ENCODE data around the gene BLM. TPM values are rescaled to one million over a fixed set of nuclear protein-coding genes. Genes with fewer than 3 reads are reported as not detected.

Gene BLM
- total RNA-seq, 1 experiment from 2014 or later: 40.0 TPM

- TF ChIP-seq EZH2 (IDR thresholded peaks at IDR 0.05; ENCODE audit: borderline replicate concordance, low read depth, low read length, poor library complexity, severe bottlenecking) (no peak), CTCF (conservative IDR thresholded peaks at IDR 0.05; ENCODE audit: low read depth, low read length) (no peak)
- no TSS peak for BruUV-seq (replicated peaks)
- H3K27me3 ChIP-seq (replicated peaks; ENCODE audit: insufficient read depth, low read depth, low read length, poor library complexity): no peaks in the 10 kb centered on the region
- H3K36me3 ChIP-seq (ENCODE audit: insufficient read depth, low read length, poor library complexity, severe bottlenecking): peaks cover 10% of the 10 kb centered on the region
- ChIA-PET CTCF (no interaction called here), POLR2A (ENCODE audit: low non-redundant PET) (interaction anchor here (0.5 kb wide), 1 partner anchor 7 kb away, joined by 12 read pairs; no protein-coding TSS in a partner anchor)
- intact Hi-C loops (cut with micrococcal nuclease; ENCODE audit: unreplicated experiment): no loop called here
- H3K9me3 ChIP-seq (ENCODE audit: low read depth, low read length, poor library complexity, severe bottlenecking): no peaks in the 10 kb centered on the region
- no peak overlapping the region for H3K4me3 ChIP-seq (ENCODE audit: low read depth, low read length, poor library complexity, severe bottlenecking)
- no peaks in the 10 kb centered on the region for H3K4me1 ChIP-seq (ENCODE audit: insufficient read depth, low read length, poor library complexity, severe bottlenecking)
- DNase-seq (ENCODE audit: low spot score): no peak
- no peak overlapping the region for H3K27ac ChIP-seq (ENCODE audit: low read depth, low read length, poor library complexity, severe bottlenecking)
Measured at GRCh38 chr15:90774731-90775514, 57.8 kb downstream of the BLM start.

GRCh38 chr15:90780916-90781315, 63.8 kb downstream of the BLM start:
- H3K4me1 ChIP-seq (ENCODE audit: insufficient read depth, low read length, poor library complexity, severe bottlenecking): no peaks in the 10 kb centered on the region
- no peaks in the 10 kb centered on the region for H3K27me3 ChIP-seq (replicated peaks; ENCODE audit: insufficient read depth, low read depth, low read length, poor library complexity)
- intact Hi-C loops (cut with micrococcal nuclease; ENCODE audit: unreplicated experiment): no loop called here
- no peaks in the 10 kb centered on the region for H3K9me3 ChIP-seq (ENCODE audit: low read depth, low read length, poor library complexity, severe bottlenecking)
- peaks cover 17% of the 10 kb centered on the region for H3K36me3 ChIP-seq (ENCODE audit: insufficient read depth, low read length, poor library complexity, severe bottlenecking)
- TF ChIP-seq EZH2 (IDR thresholded peaks at IDR 0.05; ENCODE audit: borderline replicate concordance, low read depth, low read length, poor library complexity, severe bottlenecking) (no peak), CTCF (conservative IDR thresholded peaks at IDR 0.05; ENCODE audit: low read depth, low read length) (no peak)
- no peak overlapping the region for H3K27ac ChIP-seq (ENCODE audit: low read depth, low read length, poor library complexity, severe bottlenecking)
- ChIA-PET CTCF (no interaction called here), POLR2A (ENCODE audit: low non-redundant PET) (no interaction called here)
- no peak for DNase-seq (ENCODE audit: low spot score)
- BruUV-seq (replicated peaks): no TSS peak
- H3K4me3 ChIP-seq (ENCODE audit: low read depth, low read length, poor library complexity, severe bottlenecking): no peak overlapping the region

- H3K27ac ChIP-seq (ENCODE audit: low read depth, low read length, poor library complexity, severe bottlenecking): no peak overlapping the region
- POLR2A ChIA-PET (ENCODE audit: low non-redundant PET): interaction anchor here (0.9 kb wide), 1 partner anchor 30 kb away, joined by 4 read pairs; no protein-coding TSS in a partner anchor
- intact Hi-C loops (cut with micrococcal nuclease; ENCODE audit: unreplicated experiment): no loop called here
- no peaks in the 10 kb centered on the region for H3K27me3 ChIP-seq (replicated peaks; ENCODE audit: insufficient read depth, low read depth, low read length, poor library complexity)
- H3K36me3 ChIP-seq (ENCODE audit: insufficient read depth, low read length, poor library complexity, severe bottlenecking): peaks cover 18% of the 10 kb centered on the region
- no TSS peak for BruUV-seq (replicated peaks)
- TF ChIP-seq EZH2 (IDR thresholded peaks at IDR 0.05; ENCODE audit: borderline replicate concordance, low read depth, low read length, poor library complexity, severe bottlenecking): no peak
- no peak for TF ChIP-seq CTCF (conservative IDR thresholded peaks at IDR 0.05; ENCODE audit: low read depth, low read length)
- no peaks in the 10 kb centered on the region for H3K4me1 ChIP-seq (ENCODE audit: insufficient read depth, low read length, poor library complexity, severe bottlenecking)
- CTCF ChIA-PET: interaction anchor here (0.6 kb wide), 1 partner anchor 639 kb away, joined by 11 read pairs; no protein-coding TSS in a partner anchor
- H3K4me3 ChIP-seq (ENCODE audit: low read depth, low read length, poor library complexity, severe bottlenecking): no peak overlapping the region
- no peaks in the 10 kb centered on the region for H3K9me3 ChIP-seq (ENCODE audit: low read depth, low read length, poor library complexity, severe bottlenecking)
- DNase-seq (ENCODE audit: low spot score): no peak
Measured at GRCh38 chr15:90782442-90782841, 65.3 kb downstream of the BLM start.
